ENCODE measurements around the gene TMEM208.

DNA sequence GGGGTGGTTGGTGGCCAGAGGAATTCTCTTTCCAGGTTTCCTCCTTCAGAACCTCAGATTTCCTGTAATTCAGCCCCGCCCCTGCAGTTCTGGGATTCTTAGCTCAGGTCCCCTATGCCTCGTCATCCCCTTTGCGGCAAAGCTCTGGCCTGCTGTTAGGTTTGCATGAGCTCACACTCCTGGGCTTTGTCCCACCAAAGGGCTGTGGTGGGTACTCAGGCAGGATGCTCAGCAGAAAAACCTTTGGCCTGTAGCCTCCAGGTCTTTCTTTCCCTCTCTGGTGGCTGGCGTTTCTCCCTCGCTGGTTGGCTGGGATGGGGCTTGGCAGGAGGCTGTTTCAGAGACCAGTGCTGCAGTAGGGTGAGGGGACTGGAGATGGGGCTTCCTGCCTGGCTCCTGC, 42.8 kb downstream of the TMEM208 start:
- TF ChIP-seq CTCF (IDR thresholded peaks at IDR 0.05) (no peak), POLR2AphosphoS5 (IDR thresholded peaks at IDR 0.05) (no peak), POLR2A (IDR thresholded peaks at IDR 0.05) (no peak), EP300 (IDR thresholded peaks at IDR 0.05) (no peak)
